T-helper 17 cell (primary cell): Measurements from ENCODE around the gene KCTD14. TPM values are rescaled to one million over a fixed set of nuclear protein-coding genes. Genes with fewer than 3 reads are reported as not detected.

Source experiments
- ATAC-seq: fragments of 150-1000 bp; cut with Tn5 transposase; 2 replicates; pipeline ENCODE4 v1.10.0; 2021; ENCODE audit warnings: mild to moderate bottlenecking, moderate library complexity
- DNase-seq, 3 donors: peaks; one replicate each; pipeline versions ENCODE4 v3.0.0 to v3.0.0-alpha.2; 2020 to 2021
- H3K9me3 ChIP-seq: one replicate; pipeline ENCODE4 v1.7.0; 2013; ENCODE audit warnings: low read length, mild to moderate bottlenecking; ENCODE audit not compliant: control insufficient read depth, poor library complexity, severe bottlenecking
- H3K27ac Mint-ChIP-seq: one replicate; pipeline ENCODE4 v1.8.0; 2022; ENCODE audit warnings: mild to moderate bottlenecking, moderate library complexity, mixed read lengths
- H3K27me3 Mint-ChIP-seq: one replicate; pipeline ENCODE4 v1.8.0; 2022; ENCODE audit warnings: mixed read lengths
- H3K36me3 Mint-ChIP-seq: one replicate; pipeline ENCODE4 v1.8.0; 2022; ENCODE audit warnings: low read depth, mixed read lengths
- H3K4me1 Mint-ChIP-seq: one replicate; pipeline ENCODE4 v1.8.0; 2022; ENCODE audit warnings: mild to moderate bottlenecking, mixed read lengths
- H3K4me3 Mint-ChIP-seq: one replicate; pipeline ENCODE4 v1.8.0; 2022; ENCODE audit warnings: mild to moderate bottlenecking, moderate library complexity, mixed read lengths
- total RNA-seq, 4 donors: library from RNA in 2 of 4; stranded (reverse) in 2 of 4; gene quantifications; one replicate each; pipeline ENCODE4 v1.2.3 and lab custom pipeline; 2022 to 2026

The KCTD14 gene
- total RNA-seq (under 1 TPM; 0.17 to 0.52 TPM), total RNA-seq (lab: John Stamatoyannopoulos, UW) (0 to 0.12 reads per million in 2 donors)

- peaks cover 6% of the 10 kb centered on the region for H3K4me1 Mint-ChIP-seq
- H3K4me3 Mint-ChIP-seq: peak within 1 kb of the TSS; percentile 34
- no peak for ATAC-seq
- H3K36me3 Mint-ChIP-seq: peaks cover 8% of the 10 kb centered on the region
- H3K27ac Mint-ChIP-seq: no peak within 1 kb of the TSS
- H3K9me3 ChIP-seq: no peaks in the 10 kb centered on the region
- H3K27me3 Mint-ChIP-seq: peaks cover 25% of the 10 kb centered on the region
- no peak for DNase-seq
Observed at GRCh38 chr11:78022397-78023396, at the start of gene KCTD14. KCTD14 (minus strand) TSS chr11:78023276; CDS start chr11:78023249, 27 bp downstream.

GRCh38 chr11:78072455-78072854, 49.4 kb upstream of the KCTD14 start:
- no peak for ATAC-seq
- Mint-ChIP-seq H3K27ac (no peak overlapping the region), H3K36me3 (peaks cover 13% of the 10 kb centered on the region), H3K27me3 (no peaks in the 10 kb centered on the region), H3K4me3 (no peak overlapping the region), H3K4me1 (peaks cover 30% of the 10 kb centered on the region)
- H3K9me3 ChIP-seq: no peaks in the 10 kb centered on the region
- DNase-seq: no peak

- Mint-ChIP-seq H3K27me3 (no peaks in the 10 kb centered on the region), H3K36me3 (peaks cover 14% of the 10 kb centered on the region), H3K27ac (no peak overlapping the region), H3K4me1 (peaks cover 28% of the 10 kb centered on the region), H3K4me3 (no peak overlapping the region)
- ATAC-seq (no peak), DNase-seq (no peak)
- no peaks in the 10 kb centered on the region for H3K9me3 ChIP-seq
Observed at GRCh38 chr11:78071717-78072116, 48.6 kb upstream of the KCTD14 start.

GRCh38 chr11:78070621-78071020, 47.5 kb upstream of the KCTD14 start:
- H3K27me3 Mint-ChIP-seq: no peaks in the 10 kb centered on the region
- H3K36me3 Mint-ChIP-seq: peaks cover 12% of the 10 kb centered on the region
- H3K27ac Mint-ChIP-seq: no peak overlapping the region
- H3K4me3 Mint-ChIP-seq: no peak overlapping the region
- DNase-seq (no peak), ATAC-seq (no peak)
- peaks cover 20% of the 10 kb centered on the region for H3K4me1 Mint-ChIP-seq
- no peaks in the 10 kb centered on the region for H3K9me3 ChIP-seq

GRCh38 chr11:78069465-78069864, 46.4 kb upstream of the KCTD14 start:
- Mint-ChIP-seq H3K4me3 (no peak overlapping the region), H3K27ac (no peak overlapping the region), H3K27me3 (no peaks in the 10 kb centered on the region), H3K36me3 (peaks cover 12% of the 10 kb centered on the region), H3K4me1 (peaks cover 16% of the 10 kb centered on the region)
- no peak for DNase-seq
- ATAC-seq: no peak
- no peaks in the 10 kb centered on the region for H3K9me3 ChIP-seq

GRCh38 chr11:78067704-78068103, 44.6 kb upstream of the KCTD14 start:
- no peaks in the 10 kb centered on the region for H3K9me3 ChIP-seq
- Mint-ChIP-seq H3K4me3 (no peak overlapping the region), H3K27ac (peak overlapping the region; percentile 79), H3K27me3 (no peaks in the 10 kb centered on the region), H3K36me3 (peaks cover 12% of the 10 kb centered on the region), H3K4me1 (peaks cover 19% of the 10 kb centered on the region)
- no peak for DNase-seq
- no peak for ATAC-seq

GRCh38 chr11:78066471-78066870, 43.4 kb upstream of the KCTD14 start:
- Mint-ChIP-seq H3K27ac (no peak overlapping the region), H3K4me1 (peaks cover 10% of the 10 kb centered on the region), H3K4me3 (no peak overlapping the region), H3K27me3 (no peaks in the 10 kb centered on the region), H3K36me3 (peaks cover 5% of the 10 kb centered on the region)
- no peaks in the 10 kb centered on the region for H3K9me3 ChIP-seq
- ATAC-seq (no peak), DNase-seq (no peak)

- Mint-ChIP-seq H3K4me3 (no peak overlapping the region), H3K36me3 (peaks cover 5% of the 10 kb centered on the region), H3K27me3 (no peaks in the 10 kb centered on the region), H3K27ac (no peak overlapping the region), H3K4me1 (peaks cover 10% of the 10 kb centered on the region)
- H3K9me3 ChIP-seq: no peaks in the 10 kb centered on the region
- no peak for ATAC-seq
- no peak for DNase-seq
Observed at GRCh38 chr11:78065203-78065602, 42.1 kb upstream of the KCTD14 start.

GRCh38 chr11:78063440-78064181, 40.5 kb upstream of the KCTD14 start, which contains the start of gene THRSP:
THRSP (plus strand) TSS chr11:78063861; CDS start chr11:78063882, 21 bp downstream.
- H3K36me3 Mint-ChIP-seq: peaks cover 2% of the 10 kb centered on the region
- H3K4me3 Mint-ChIP-seq: no peak within 1 kb of the TSS
- peak within 1 kb of the TSS; percentile 67 for H3K27ac Mint-ChIP-seq

GRCh38 chr11:78062671-78063070, 39.6 kb upstream of the KCTD14 start:
- no peak overlapping the region for H3K4me3 Mint-ChIP-seq
- H3K4me1 Mint-ChIP-seq: peaks cover 7% of the 10 kb centered on the region
- H3K27ac Mint-ChIP-seq: no peak overlapping the region
- DNase-seq (no peak), ATAC-seq (no peak)
- H3K36me3 Mint-ChIP-seq: peaks cover 2% of the 10 kb centered on the region
- H3K27me3 Mint-ChIP-seq: no peaks in the 10 kb centered on the region
- no peaks in the 10 kb centered on the region for H3K9me3 ChIP-seq

More at GRCh38 chr11:78063440-78064181, 40.5 kb upstream of the KCTD14 start, which contains the start of gene THRSP:
- no peak for DNase-seq
- peaks cover 8% of the 10 kb centered on the region for H3K4me1 Mint-ChIP-seq
- no peaks in the 10 kb centered on the region for H3K9me3 ChIP-seq
- no peaks in the 10 kb centered on the region for H3K27me3 Mint-ChIP-seq
- no peak for ATAC-seq

- H3K27ac Mint-ChIP-seq: peak overlapping the region; percentile 4
- peaks cover 6% of the 10 kb centered on the region for H3K4me1 Mint-ChIP-seq
- no peak overlapping the region for H3K4me3 Mint-ChIP-seq
- DNase-seq: no peak
- H3K9me3 ChIP-seq: no peaks in the 10 kb centered on the region
- no peak for ATAC-seq
- H3K36me3 Mint-ChIP-seq: no peaks in the 10 kb centered on the region
- no peaks in the 10 kb centered on the region for H3K27me3 Mint-ChIP-seq
Observed at GRCh38 chr11:78061921-78062311, 38.8 kb upstream of the KCTD14 start.

- Mint-ChIP-seq H3K27ac (no peak overlapping the region), H3K4me3 (no peak overlapping the region), H3K4me1 (peaks cover 3% of the 10 kb centered on the region), H3K27me3 (no peaks in the 10 kb centered on the region), H3K36me3 (no peaks in the 10 kb centered on the region)
- H3K9me3 ChIP-seq: no peaks in the 10 kb centered on the region
- DNase-seq (no peak), ATAC-seq (no peak)
Observed at GRCh38 chr11:78061088-78061920, 38.2 kb upstream of the KCTD14 start.
